Measurements from ENCODE around the gene PLA2G4D. TPM values are rescaled to one million over a fixed set of nuclear protein-coding genes. Genes with fewer than 3 reads are reported as not detected.

The PLA2G4D gene
- total and polyA plus RNA-seq, 8 donors, result 0.18 to 3.2 (median 2.0) TPM; not detected in 4

GRCh38 chr15:42133886-42134502, 39.6 kb upstream of the PLA2G4D start:
- H3K27ac ChIP-seq, result no peak overlapping the region
- no peaks in the 10 kb centered on the region for H3K9me3 ChIP-seq
- H3K4me3 ChIP-seq, result no peak overlapping the region
- WGBS, 5 donors, result 56 to 67% (median 64%) methylated on average over 11 of the region's 11 CpGs
- H3K27me3 ChIP-seq, result peaks cover 0 to 23% (median 0%) of the 10 kb centered on the region in 3 donors
- peak; percentile 70 to 74 for DNase-seq
- H3K36me3 ChIP-seq, result no peaks in the 10 kb centered on the region
- intact Hi-C loops (cut with DNase I; ENCODE audit: low total_unique reads), result no loop called here
- no peaks in the 10 kb centered on the region for H3K4me1 ChIP-seq
- TF ChIP-seq EP300 (IDR thresholded peaks at IDR 0.05), result no peak
- no peak for TF ChIP-seq POLR2A (IDR thresholded peaks at IDR 0.05)
- peak in 5 of 7 experiments; percentile 30 to 67 (median 61) for TF ChIP-seq CTCF (IDR thresholded peaks at IDR 0.05)

- Histone ChIP-seq H3K27ac (no peak overlapping the region), H3K27me3 (peaks cover 0 to 23% (median 0%) of the 10 kb centered on the region in 3 donors), H3K4me3 (no peak overlapping the region), H3K4me1 (no peaks in the 10 kb centered on the region), H3K9me3 (no peaks in the 10 kb centered on the region), H3K36me3 (no peaks in the 10 kb centered on the region)
- WGBS, 5 donors, result 81 to 94% (median 88%) methylated on average over 4 of the region's 4 CpGs
- TF ChIP-seq POLR2AphosphoS5 (IDR thresholded peaks at IDR 0.05), result no peak
- TF ChIP-seq CTCF (IDR thresholded peaks at IDR 0.05), result no peak
- no peak for TF ChIP-seq EP300 (IDR thresholded peaks at IDR 0.05)
- TF ChIP-seq POLR2A (IDR thresholded peaks at IDR 0.05), result no peak
- no peak for DNase-seq
- intact Hi-C loops (cut with DNase I; ENCODE audit: low total_unique reads), result no loop called here
Measured at GRCh38 chr15:42133356-42133755, 39.0 kb upstream of the PLA2G4D start.

- Histone ChIP-seq H3K9me3 (no peaks in the 10 kb centered on the region), H3K4me1 (no peaks in the 10 kb centered on the region), H3K27me3 (peaks cover 0 to 29% (median 0%) of the 10 kb centered on the region in 3 donors), H3K36me3 (no peaks in the 10 kb centered on the region), H3K4me3 (no peak overlapping the region), H3K27ac (no peak overlapping the region)
- 57 to 69% (median 58%) methylated on average over 9 of the region's 9 CpGs for WGBS, 5 donors
- TF ChIP-seq CTCF (IDR thresholded peaks at IDR 0.05) (no peak), POLR2AphosphoS5 (IDR thresholded peaks at IDR 0.05) (no peak), EP300 (IDR thresholded peaks at IDR 0.05) (no peak), POLR2A (IDR thresholded peaks at IDR 0.05) (no peak)
- intact Hi-C loops (cut with DNase I; ENCODE audit: low total_unique reads), result no loop called here
- peak in 1 of 2 donors; percentile 32 for DNase-seq
Measured at GRCh38 chr15:42131826-42132806, 37.8 kb upstream of the PLA2G4D start.

GRCh38 chr15:42131006-42131405, 36.6 kb upstream of the PLA2G4D start:
- H3K36me3 ChIP-seq, result no peaks in the 10 kb centered on the region
- H3K27me3 ChIP-seq, result peaks cover 0 to 32% (median 0%) of the 10 kb centered on the region in 3 donors
- H3K27ac ChIP-seq, result no peak overlapping the region
- TF ChIP-seq POLR2A (IDR thresholded peaks at IDR 0.05), result no peak
- TF ChIP-seq POLR2AphosphoS5 (IDR thresholded peaks at IDR 0.05), result no peak
- H3K4me3 ChIP-seq, result no peak overlapping the region
- no peaks in the 10 kb centered on the region for H3K4me1 ChIP-seq
- 90 to 100% (median 96%) methylated on average over 1 of the region's 1 CpG for WGBS, 5 donors
- intact Hi-C loops (cut with DNase I; ENCODE audit: low total_unique reads), result no loop called here
- DNase-seq, result no peak
- H3K9me3 ChIP-seq, result no peaks in the 10 kb centered on the region
